GM23248 (cell line): ENCODE results near the gene ARHGDIB. TPM values are rescaled to one million over a fixed set of nuclear protein-coding genes. Genes with fewer than 3 reads are reported as not detected.

Experiments
- DNase-seq: peaks from one replicate; pipeline ENCODE4 v3.0.0-alpha.2; 2015
- H2AFZ ChIP-seq: fragments of 200-600 bp; sonication (generic); 2 replicates; pipeline ENCODE4 v1.6.1; 2016; ENCODE audit warnings: antibody characterized with exemption
- H3F3A ChIP-seq: fragments of 200-600 bp; sonication (generic); 2 replicates; pipeline ENCODE4 v1.6.1; 2016; ENCODE audit warnings: mild to moderate bottlenecking, antibody characterized with exemption, mixed run types; ENCODE audit not compliant: insufficient read depth
- H3K27ac ChIP-seq: fragments of 200-600 bp; sonication (generic); 2 replicates; pipeline ENCODE4 v1.5.1; 2016; ENCODE audit warnings: mild to moderate bottlenecking
- H3K27me3 ChIP-seq: fragments of 200-600 bp; sonication (generic); replicated peaks from 2 replicates; pipeline ENCODE4 v1.6.1; 2016; ENCODE audit warnings: mild to moderate bottlenecking; ENCODE audit not compliant: insufficient read depth
- H3K36me3 ChIP-seq: fragments of 200-600 bp; sonication (generic); 2 replicates; pipeline ENCODE4 v1.6.1; 2016; ENCODE audit warnings: low read depth, mild to moderate bottlenecking
- H3K4me1 ChIP-seq: fragments of 200-600 bp; sonication (generic); 2 replicates; pipeline ENCODE4 v1.6.1; 2016; ENCODE audit warnings: mild to moderate bottlenecking; ENCODE audit not compliant: insufficient read depth
- H3K4me2 ChIP-seq: fragments of 200-600 bp; sonication (generic); one replicate; pipeline ENCODE4 v1.6.1; 2016; ENCODE audit warnings: mild to moderate bottlenecking; ENCODE audit not compliant: unreplicated experiment
- H3K4me3 ChIP-seq: fragments of 200-600 bp; sonication (generic); 2 replicates; pipeline ENCODE4 v1.5.1; 2016; ENCODE audit warnings: mild to moderate bottlenecking
- H3K79me2 ChIP-seq: fragments of 200-600 bp; sonication (generic); 2 replicates; pipeline ENCODE4 v1.6.1; 2016; ENCODE audit warnings: mild to moderate bottlenecking; ENCODE audit not compliant: insufficient read depth
- H3K9ac ChIP-seq: fragments of 200-600 bp; sonication (generic); 2 replicates; pipeline ENCODE4 v1.6.1; 2016; ENCODE audit warnings: mild to moderate bottlenecking
- H3K9me2 ChIP-seq: fragments of 200-600 bp; sonication (generic); 2 replicates; pipeline ENCODE4 v1.6.1; 2016; ENCODE audit warnings: mixed run types, mild to moderate bottlenecking, moderate library complexity; ENCODE audit not compliant: insufficient read depth
- H3K9me3 ChIP-seq: fragments of 200-600 bp; sonication (generic); one replicate; pipeline ENCODE4 v1.6.1; 2017; ENCODE audit warnings: low read depth
- H4K20me1 ChIP-seq: fragments of 200-600 bp; sonication (generic); 2 replicates; pipeline ENCODE4 v1.6.0; 2016; ENCODE audit not compliant: insufficient read depth
- EZH2 ChIP-seq: fragments of 200-600 bp; sonication (generic); IDR thresholded peaks from 2 replicates; pipeline ENCODE4 v1.6.1; 2018; ENCODE audit warnings: antibody characterized with exemption, mild to moderate bottlenecking; ENCODE audit not compliant: insufficient read depth, poor library complexity, severe bottlenecking
- EZH2phosphoT487 ChIP-seq: fragments of 200-600 bp; sonication (generic); IDR thresholded peaks from 2 replicates; pipeline ENCODE4 v1.6.1; 2018; ENCODE audit warnings: antibody characterized with exemption, moderate library complexity, mild to moderate bottlenecking, low read depth; ENCODE audit not compliant: insufficient read depth
- WGBS, 2 experiments: methylation state at CpG; one replicate each; pipeline ENCODE4 v1.1.6; 2015 to 2017; ENCODE audit warnings: low lambda C conversion rate in 2 of 2, low coverage in 1 of 2; ENCODE audit errors: missing lambda C conversion rate in 2 of 2; 5-methylcytosine and 5-hydroxymethylcytosine counted together
- in situ Hi-C: fragments of 300-500 bp; cut with MboI; formaldehyde crosslinking; loops from 2 replicates; pipeline ENCODE4 v1.15.0; 2020
- polyA plus RNA-seq: library from polyadenylated mRNA; unstranded; fragments of >200 nt; fragmentation: Nextera tagmentation; extraction: Ambion mirVana; gene quantifications from 2 replicates; pipeline ENCODE4 v1.2.1, GENCODE V29; 2016
- total RNA-seq: library from RNA; depleted of rRNA; stranded (reverse); fragments of >200 nt; shearing (Covaris generic); gene quantifications from 2 replicates; pipeline ENCODE4 v1.2.3, GENCODE V29; 2014

Gene ARHGDIB
- total and polyA plus RNA-seq, 2 experiments from 2014 or later: 8.5 to 10.4 TPM

GRCh38 chr12:14959463-14959862 lies 1.9 kb downstream of the ARHGDIB start:
- TF ChIP-seq EZH2 (no peak), EZH2phosphoT487 (no peak)
- Histone ChIP-seq H3K27ac (no peak overlapping the region), H3K9me3 (no peaks in the 10 kb centered on the region), H3K4me1 (no peaks in the 10 kb centered on the region; the same call in 1 of the 2 replicates), H3K4me2 (no peak overlapping the region), H3K9me2 (no peaks in the 10 kb centered on the region), H3K27me3 (no peaks in the 10 kb centered on the region), H3K36me3 (no peaks in the 10 kb centered on the region), H3F3A (no peaks in the 10 kb centered on the region), H2AFZ (no peak overlapping the region), H3K79me2 (no peaks in the 10 kb centered on the region), H4K20me1 (no peaks in the 10 kb centered on the region), H3K4me3 (no peak overlapping the region), H3K9ac (no peak overlapping the region)
- no peak for DNase-seq
- WGBS, 2 experiments: 71 to 74% methylated on average over 3 of the region's 3 CpGs
- in situ Hi-C loops: no loop called here

- WGBS, 2 experiments: 95% methylated on average over 10 of the region's 10 CpGs
- Histone ChIP-seq H3K79me2 (no peaks in the 10 kb centered on the region), H3K27ac (no peak overlapping the region), H3K9me2 (no peaks in the 10 kb centered on the region), H3K36me3 (no peaks in the 10 kb centered on the region), H3K9ac (no peak overlapping the region), H4K20me1 (no peaks in the 10 kb centered on the region), H3K9me3 (no peaks in the 10 kb centered on the region), H3K4me1 (no peaks in the 10 kb centered on the region; the same call in 1 of the 2 replicates), H3F3A (no peaks in the 10 kb centered on the region), H3K27me3 (no peaks in the 10 kb centered on the region), H3K4me3 (no peak overlapping the region), H3K4me2 (no peak overlapping the region), H2AFZ (no peak overlapping the region)
- no peak for DNase-seq
- no peak for TF ChIP-seq EZH2phosphoT487
- TF ChIP-seq EZH2: no peak
- in situ Hi-C loops: no loop called here
Measured at GRCh38 chr12:14959126-14959440, 2.3 kb downstream of the ARHGDIB start.

GRCh38 chr12:14958361-14959125 lies 2.9 kb downstream of the ARHGDIB start:
- no peak overlapping the region for H2AFZ ChIP-seq
- H3K4me1 ChIP-seq: no peaks in the 10 kb centered on the region; the same call in 1 of the 2 replicates
- in situ Hi-C loops: no loop called here
- TF ChIP-seq EZH2phosphoT487 (no peak), EZH2 (no peak)
- DNase-seq: no peak
- H3K4me3 ChIP-seq: no peak overlapping the region
- no peak overlapping the region for H3K9ac ChIP-seq
- no peaks in the 10 kb centered on the region for H3K79me2 ChIP-seq
- no peaks in the 10 kb centered on the region for H4K20me1 ChIP-seq
- no peak overlapping the region for H3K4me2 ChIP-seq
- no peaks in the 10 kb centered on the region for H3K27me3 ChIP-seq
- 82 to 90% methylated on average over 11 of the region's 11 CpGs for WGBS, 2 experiments
- H3K27ac ChIP-seq: no peak overlapping the region
- no peaks in the 10 kb centered on the region for H3K9me2 ChIP-seq
- H3F3A ChIP-seq: no peaks in the 10 kb centered on the region
- no peaks in the 10 kb centered on the region for H3K9me3 ChIP-seq
- H3K36me3 ChIP-seq: no peaks in the 10 kb centered on the region

- no peak for DNase-seq
- Histone ChIP-seq H3K9me2 (no peaks in the 10 kb centered on the region), H3K27ac (no peak overlapping the region), H3K4me2 (no peak overlapping the region), H3K36me3 (no peaks in the 10 kb centered on the region), H3K4me3 (no peak overlapping the region), H3K79me2 (no peaks in the 10 kb centered on the region), H3K27me3 (no peaks in the 10 kb centered on the region), H3F3A (0 out of 2 replicates have a peak, but pooled peaks cover 5% of the 10 kb centered on the region), H2AFZ (no peak overlapping the region), H3K9ac (no peak overlapping the region), H3K9me3 (no peaks in the 10 kb centered on the region), H3K4me1 (peaks cover 1% of the 10 kb centered on the region), H4K20me1 (no peaks in the 10 kb centered on the region)
- TF ChIP-seq EZH2phosphoT487 (no peak), EZH2 (no peak)
- 78 to 80% methylated on average over 5 of the region's 5 CpGs for WGBS, 2 experiments
- in situ Hi-C loops: no loop called here
Measured at GRCh38 chr12:14957551-14958168, 3.7 kb downstream of the ARHGDIB start.
